K562 (cell line): ENCODE measurements around the gene KLK10.
"Not testable (repeated sequence)": the region's sequence is repeated elsewhere in the genome, so short reads cannot be mapped to it uniquely, and the experiment has no call there.

ENCODE experiments used
- ARNT ChIP-seq, 2 experiments: fragments of 450-650 bp; IDR thresholded peaks; 2 replicates each; pipeline ENCODE4 v1.6.1; 2016; ENCODE audit warnings: mild to moderate bottlenecking in 1 of 2
- C11orf30 ChIP-seq: fragments of 450-650 bp; IDR thresholded peaks from 2 replicates; pipeline ENCODE4 v1.6.1; 2016; ENCODE audit warnings: low read depth, mild to moderate bottlenecking
- CTCF ChIP-seq, 3 experiments: IDR thresholded peaks in 2 of 3; conservative IDR thresholded peaks in 1 of 3; 2 replicates each; pipeline ENCODE4 v1.5.1; 2011 to 2012; ENCODE audit warnings: low read length in 3 of 3, mild to moderate bottlenecking in 3 of 3, control low read depth in 2 of 3, improper control_type of control experiment in 1 of 3, inconsistent platforms in 1 of 3, low read depth in 1 of 3, mixed read lengths in 1 of 3, moderate library complexity in 1 of 3; ENCODE audit not compliant: insufficient read depth in 2 of 3
- EZH2 ChIP-seq: IDR thresholded peaks from 2 replicates; pipeline ENCODE4 v1.6.1; 2012; ENCODE audit warnings: low read depth, mild to moderate bottlenecking, inconsistent platforms, low read length, borderline replicate concordance
- HNRNPL ChIP-seq: fragments of 200-400 bp; formaldehyde crosslinking; IDR thresholded peaks from 2 replicates; pipeline ENCODE4 v1.6.1; 2017; ENCODE audit warnings: low read depth, mild to moderate bottlenecking, low read length
- MCM3 ChIP-seq: fragments of 450-650 bp; IDR thresholded peaks from 2 replicates; pipeline ENCODE4 v1.6.1; 2016
- NRF1 ChIP-seq, 2 experiments: fragments of 450-650 bp; IDR thresholded peaks in 1 of 2; conservative IDR thresholded peaks in 1 of 2; 2 replicates each; pipeline ENCODE4 v1.6.1; 2014; ENCODE audit warnings: mild to moderate bottlenecking in 2 of 2
- POLR2A ChIP-seq: fragments of 450-650 bp; conservative IDR thresholded peaks from 2 replicates; pipeline ENCODE4 v1.6.1; 2016
- POLR2AphosphoS5 ChIP-seq: IDR thresholded peaks from 2 replicates; pipeline ENCODE4 v1.6.1; 2011; ENCODE audit warnings: mild to moderate bottlenecking, low read depth, low read length, moderate library complexity; ENCODE audit not compliant: control insufficient read depth, insufficient read depth
- TSC22D4 ChIP-seq: fragments of 450-650 bp; IDR thresholded peaks from 2 replicates; pipeline ENCODE4 v1.6.1; 2016; ENCODE audit warnings: missing genetic modification characterization, missing biosample characterization, control low read depth
- ZHX1 ChIP-seq: fragments of 150-350 bp; conservative IDR thresholded peaks from 2 replicates; pipeline ENCODE4 v1.6.1; 2014; ENCODE audit warnings: low read length
- ZNF12 ChIP-seq: sonication (generic); formaldehyde crosslinking; IDR thresholded peaks from 2 replicates; pipeline ENCODE4 v1.4.0; 2020; ENCODE audit warnings: mild to moderate bottlenecking, missing genetic modification reagents
- ZNF23 ChIP-seq: fragments of 250-450 bp; sonication (Bioruptor Pico); IDR thresholded peaks from 2 replicates; pipeline ENCODE4 v1.4.0; 2020; ENCODE audit warnings: mild to moderate bottlenecking

GRCh38 chr19:50984416-50984815 lies 35.1 kb downstream of the KLK10 start:
- not testable (repeated sequence) for TF ChIP-seq ZNF12; EZH2; POLR2A; HNRNPL; POLR2AphosphoS5; ZNF23 (CRISPR knock-in tag); ARNT (IDR thresholded peaks at IDR 0.05); C11orf30; CTCF (IDR thresholded peaks at IDR 0.05 in 2 of 3, conservative IDR thresholded peaks at IDR 0.05 in 1 of 3; ENCODE audit: insufficient read depth in 2 of 3, low read depth in 1 of 3, low read length in 3 of 3); NRF1 (conservative IDR thresholded peaks at IDR 0.05 in 1 of 2, IDR thresholded peaks at IDR 0.05 in 1 of 2); TSC22D4; MCM3; ZHX1
